GM12878 (cell line): ENCODE results near the gene VEPH1. TPM values are rescaled to one million over a fixed set of nuclear protein-coding genes. Genes with fewer than 3 reads are reported as not detected.

ENCODE experiments used
- ATAC-seq: fragments of 200-7000 bp; cut with Tn5 transposase; 3 replicates; pipeline ENCODE4 v1.9.1; 2020; ENCODE audit warnings: mild to moderate bottlenecking, moderate library complexity
- BruUV-seq: library from RNA; stranded (reverse); fragments of 400-500 nt; replicated peaks from 2 replicates; lab custom pipeline; 2021; lab: Mats Ljungman, UMichigan
- CTCF ChIA-PET: fragments of 300-600 bp; sonication (Branson Sonifier 250); formaldehyde crosslinking; extraction: SDS; loops from one replicate; lab custom pipeline; 2021; ENCODE audit warnings: inconsistent platforms; lab: Yijun Ruan, JAX
- POLR2A ChIA-PET: fragments of 350-600 bp; formaldehyde crosslinking; extraction: SDS; loops from one replicate; lab custom pipeline; 2021; ENCODE audit warnings: inconsistent platforms; lab: Charles Lee
- RAD21 ChIA-PET: fragments of 300-600 bp; sonication (Branson Sonifier 250); formaldehyde crosslinking; loops from one replicate; lab custom pipeline; 2023; ENCODE audit warnings: antibody characterized with exemption; ENCODE audit not compliant: unreplicated experiment; lab: Charles Lee
- SMC1A ChIA-PET: fragments of 300-600 bp; sonication (Branson Sonifier 250); formaldehyde crosslinking; loops from one replicate; lab custom pipeline; 2023; ENCODE audit not compliant: unreplicated experiment, uncharacterized antibody; lab: Charles Lee
- DNase-seq: peaks from one replicate; pipeline ENCODE4 v3.0.0-alpha.2; 2011; ENCODE audit warnings: low read depth, low spot score
- FAIRE-seq: peaks from 3 replicates; lab custom pipeline; 2011; peaks lifted over from hg19 to GRCh38; lab: Jason Lieb, UNC
- H2AFZ ChIP-seq: 2 replicates; pipeline ENCODE4 v1.6.0; 2011; ENCODE audit warnings: low read depth, low read length, control low read depth; ENCODE audit not compliant: control insufficient read depth
- H3K27ac ChIP-seq: 2 replicates; pipeline ENCODE4 v1.5.1; 2011; ENCODE audit warnings: control low read depth; ENCODE audit not compliant: control insufficient read depth, insufficient read depth
- H3K27me3 ChIP-seq, 2 experiments: replicated peaks in 1 of 2; 2 replicates each; pipeline versions ENCODE4 v1.6.0 to v1.6.1; 2011; ENCODE audit warnings: low read length in 1 of 2; ENCODE audit not compliant: control insufficient read depth in 2 of 2, insufficient read depth in 2 of 2
- H3K36me3 ChIP-seq, 2 experiments: 2 replicates each; pipeline ENCODE4 v1.5.1; 2011; ENCODE audit warnings: low read length in 1 of 2; ENCODE audit not compliant: control insufficient read depth in 2 of 2, insufficient read depth in 2 of 2
- H3K4me1 ChIP-seq: 2 replicates; pipeline ENCODE4 v1.6.1; 2011; ENCODE audit warnings: mild to moderate bottlenecking, low read length, moderate library complexity, mixed read lengths; ENCODE audit not compliant: control insufficient read depth, insufficient read depth
- H3K4me2 ChIP-seq: 2 replicates; pipeline ENCODE4 v1.6.0; 2011; ENCODE audit warnings: control low read depth; ENCODE audit not compliant: control insufficient read depth, insufficient read depth
- H3K4me3 ChIP-seq: fragments of 200-600 bp; sonication (generic); 2 replicates; pipeline ENCODE4 v1.5.1; 2016
- H3K79me2 ChIP-seq: 2 replicates; pipeline ENCODE4 v1.6.0; 2011; ENCODE audit warnings: low read length; ENCODE audit not compliant: control insufficient read depth, insufficient read depth
- H3K9ac ChIP-seq: 2 replicates; pipeline ENCODE4 v1.8.0; 2011; ENCODE audit warnings: low read length, control low read depth, mixed read lengths; ENCODE audit not compliant: control insufficient read depth, insufficient read depth
- H3K9me3 ChIP-seq: replicated peaks from 3 replicates; pipeline ENCODE4 v1.5.1; 2011; ENCODE audit warnings: mild to moderate bottlenecking, low read length; ENCODE audit not compliant: control insufficient read depth, insufficient read depth
- H4K20me1 ChIP-seq: 2 replicates; pipeline ENCODE4 v1.6.0; 2011; ENCODE audit not compliant: control insufficient read depth, insufficient read depth
- ATF7 ChIP-seq: fragments of 450-650 bp; IDR thresholded peaks from 2 replicates; pipeline ENCODE4 v1.6.1; 2016; ENCODE audit warnings: low read depth, mild to moderate bottlenecking
- BACH1 ChIP-seq: fragments of 450-650 bp; IDR thresholded peaks from 2 replicates; pipeline ENCODE4 v1.6.1; 2017; ENCODE audit warnings: mild to moderate bottlenecking, borderline replicate concordance
- CHD2 ChIP-seq: IDR thresholded peaks from 2 replicates; pipeline ENCODE4 v1.6.1; 2011; ENCODE audit warnings: low read depth, low read length, improper control_type of control experiment, borderline replicate concordance
- CREB1 ChIP-seq: IDR thresholded peaks from 2 replicates; pipeline ENCODE4 v1.6.1; 2012; ENCODE audit warnings: low read depth, mild to moderate bottlenecking, inconsistent platforms
- CREM ChIP-seq: IDR thresholded peaks from 2 replicates; pipeline ENCODE4 v1.6.1; 2014; ENCODE audit warnings: antibody characterized with exemption, low read depth
- ETV6 ChIP-seq, 2 experiments: fragments of 450-650 bp in 1 of 2; IDR thresholded peaks in 1 of 2; conservative IDR thresholded peaks in 1 of 2; 2 replicates each; pipeline ENCODE4 v1.6.1; 2014; ENCODE audit warnings: antibody characterized with exemption in 1 of 2, borderline replicate concordance in 1 of 2, low read depth in 1 of 2, mild to moderate bottlenecking in 1 of 2, moderate library complexity in 1 of 2
- EZH2 ChIP-seq: IDR thresholded peaks from 2 replicates; pipeline ENCODE4 v1.6.1; 2012; ENCODE audit warnings: low read depth, mild to moderate bottlenecking, control low read depth, inconsistent platforms, low read length, borderline replicate concordance; ENCODE audit not compliant: control insufficient read depth
- MTA3 ChIP-seq: IDR thresholded peaks from 2 replicates; pipeline ENCODE4 v1.6.1; 2012; ENCODE audit warnings: low read length, inconsistent platforms, borderline replicate concordance
- PBX3 ChIP-seq: IDR thresholded peaks from 2 replicates; pipeline ENCODE4 v1.6.1; 2011; ENCODE audit warnings: mild to moderate bottlenecking, low read depth, low read length, moderate library complexity; ENCODE audit not compliant: insufficient replicate concordance
- RAD21 ChIP-seq: IDR thresholded peaks from 2 replicates; pipeline ENCODE4 v1.6.1; 2011; ENCODE audit warnings: mild to moderate bottlenecking, low read depth, low read length, moderate library complexity; ENCODE audit not compliant: insufficient read depth
- RUNX3 ChIP-seq: IDR thresholded peaks from 2 replicates; pipeline ENCODE4 v1.6.1; 2012; ENCODE audit warnings: low read length, inconsistent platforms
- SMAD5 ChIP-seq: IDR thresholded peaks from 2 replicates; pipeline ENCODE4 v1.6.1; 2016; ENCODE audit warnings: antibody characterized with exemption, low read depth
- SPI1 ChIP-seq: IDR thresholded peaks from 2 replicates; pipeline ENCODE4 v1.6.1; 2011; ENCODE audit warnings: low read depth, mild to moderate bottlenecking, low read length, moderate library complexity, borderline replicate concordance; ENCODE audit not compliant: insufficient read depth
- TBL1XR1 ChIP-seq: IDR thresholded peaks from 2 replicates; pipeline ENCODE4 v1.6.1; 2012; ENCODE audit warnings: low read depth, low read length, improper control_type of control experiment
- TCF12 ChIP-seq: IDR thresholded peaks from 2 replicates; pipeline ENCODE4 v1.6.1; 2011; ENCODE audit warnings: low read depth, mild to moderate bottlenecking, low read length
- WRNIP1 ChIP-seq: IDR thresholded peaks from 2 replicates; pipeline ENCODE4 v1.6.1; 2011; ENCODE audit warnings: low read depth, low read length, improper control_type of control experiment, borderline replicate concordance
- ZNF207 ChIP-seq: fragments of 450-650 bp; IDR thresholded peaks from 2 replicates; pipeline ENCODE4 v1.6.1; 2014; ENCODE audit warnings: antibody characterized with exemption, mild to moderate bottlenecking, borderline replicate concordance
- ZZZ3 ChIP-seq: IDR thresholded peaks from 2 replicates; pipeline ENCODE4 v1.6.1; 2011; ENCODE audit warnings: low read depth; ENCODE audit not compliant: control insufficient read depth, insufficient read length
- WGBS: methylation state at CpG from one replicate; pipeline ENCODE4 v1.1.6; 2016; ENCODE audit warnings: low lambda C conversion rate; ENCODE audit not compliant: insufficient replicate concordance, insufficient coverage; ENCODE audit errors: missing lambda C conversion rate; 5-methylcytosine and 5-hydroxymethylcytosine counted together
- in situ Hi-C: fragments of 300-500 bp; cut with MboI; formaldehyde crosslinking; loops from 9 replicates; pipeline ENCODE4 v1.14.3; 2018; ENCODE audit warnings: mixed read lengths
- intact Hi-C: fragments of 100-400 bp; cut with micrococcal nuclease; formaldehyde crosslinking; loops from one replicate; pipeline ENCODE4 v1.14.2; 2022; ENCODE audit not compliant: unreplicated experiment
- polyA plus RNA-seq, 11 experiments: library from polyadenylated mRNA; depleted of rRNA in 4 of 11; unstranded in 6 of 11; stranded (reverse) in 5 of 11; fragments of >200 nt; fragmentation: Nextera tagmentation in 4 of 11; fragmentation: Illumina TruSeq in 1 of 11; extraction: Ambion mirVana in 4 of 11; extraction: Trizol in 1 of 11; gene quantifications; 1 replicate in 1 of 11; 2 replicates in 10 of 11; pipeline versions ENCODE4 v1.2.1 to v1.2.3, GENCODE V29; 2011 to 2016; ENCODE audit warnings: inconsistent platforms in 2 of 11, missing spikeins in 2 of 11, low read depth in 1 of 11
- total RNA-seq, 4 experiments: library from RNA; depleted of rRNA in 3 of 4; stranded (reverse); fragments of >200 nt in 3 of 4; fragmentation: Illumina TruSeq in 1 of 4; extraction: Trizol in 1 of 4; gene quantifications; 2 replicates each; pipeline versions ENCODE4 v1.2.1 to v1.2.3, GENCODE V29; 2013 to 2021

Gene VEPH1
- total and polyA plus RNA-seq, 10 of the 15 experiments (the other 5 are each of a cell fraction or from before 2014, with no cell fraction given), result 0.04 to 0.26 (median 0.17) TPM; not detected in 7

GRCh38 chr3:157312376-157312745, 190.9 kb downstream of the VEPH1 start (continued):
- no peak for TF ChIP-seq SPI1
- no peak for TF ChIP-seq SMAD5
- TF ChIP-seq EZH2, result no peak
- TF ChIP-seq ZNF207, result no peak
- TF ChIP-seq BACH1, result no peak

GRCh38 chr3:157311633-157312375, 191.4 kb downstream of the VEPH1 start:
- BruUV-seq, result no TSS peak
- ChIA-PET SMC1A (no interaction called here), CTCF (no interaction called here), POLR2A (no interaction called here), RAD21 (no interaction called here)
- Histone ChIP-seq H3K4me2 (no peak overlapping the region), H2AFZ (no peak overlapping the region), H3K36me3 (no peaks in the 10 kb centered on the region), H3K9me3 (no peaks in the 10 kb centered on the region), H3K79me2 (no peaks in the 10 kb centered on the region), H3K27me3 (no peaks in the 10 kb centered on the region), H3K4me3 (no peak overlapping the region), H4K20me1 (no peaks in the 10 kb centered on the region), H3K4me1 (no peaks in the 10 kb centered on the region), H3K9ac (no peak overlapping the region), H3K27ac (no peak overlapping the region)
- in situ Hi-C loops, result no loop called here
- TF ChIP-seq MTA3, result no peak
- no peak for TF ChIP-seq RUNX3
- TF ChIP-seq TBL1XR1, result no peak
- no peak for TF ChIP-seq CREM
- no peak for TF ChIP-seq TCF12
- TF ChIP-seq ATF7, result no peak
- TF ChIP-seq ETV6 (conservative IDR thresholded peaks at IDR 0.05 in 1 of 2, IDR thresholded peaks at IDR 0.05 in 1 of 2; ENCODE audit: borderline replicate concordance in 1 of 2, low read depth in 1 of 2), result no peak
- no peak for TF ChIP-seq CREB1
- TF ChIP-seq ZZZ3, result no peak
- no peak for TF ChIP-seq WRNIP1
- no peak for TF ChIP-seq PBX3
- TF ChIP-seq CHD2, result no peak
- TF ChIP-seq RAD21, result no peak
- intact Hi-C loops, result no loop called here
- ATAC-seq, result no peak
- FAIRE-seq, result no peak
- no peak for DNase-seq
- WGBS, result 7% methylated on average over 2 of the region's 2 CpGs
